Gastroesophageal sphincter (tissue), 3 donors: ENCODE measurements around the gene BMAL1.

Source experiments
- CTCF ChIP-seq, 4 experiments: fragments of 200-600 bp in 2 of 4; fragments of 450-650 bp in 2 of 4; sonication (generic) in 1 of 4; IDR thresholded peaks; one replicate each; pipeline ENCODE4 v1.5.1; 2017 to 2019; ENCODE audit warnings: antibody characterized with exemption in 4 of 4, mild to moderate bottlenecking in 2 of 4, moderate library complexity in 2 of 4
- POLR2A ChIP-seq, 2 donors: fragments of 450-650 bp; IDR thresholded peaks; one replicate each; pipeline ENCODE4 v1.6.1; 2017; ENCODE audit warnings: antibody characterized with exemption in 2 of 2, mild to moderate bottlenecking in 2 of 2, moderate library complexity in 1 of 2
- POLR2AphosphoS5 ChIP-seq: sonication (generic); formaldehyde crosslinking; IDR thresholded peaks from one replicate; pipeline ENCODE4 v1.6.1; 2017; ENCODE audit warnings: antibody characterized with exemption

DNA sequence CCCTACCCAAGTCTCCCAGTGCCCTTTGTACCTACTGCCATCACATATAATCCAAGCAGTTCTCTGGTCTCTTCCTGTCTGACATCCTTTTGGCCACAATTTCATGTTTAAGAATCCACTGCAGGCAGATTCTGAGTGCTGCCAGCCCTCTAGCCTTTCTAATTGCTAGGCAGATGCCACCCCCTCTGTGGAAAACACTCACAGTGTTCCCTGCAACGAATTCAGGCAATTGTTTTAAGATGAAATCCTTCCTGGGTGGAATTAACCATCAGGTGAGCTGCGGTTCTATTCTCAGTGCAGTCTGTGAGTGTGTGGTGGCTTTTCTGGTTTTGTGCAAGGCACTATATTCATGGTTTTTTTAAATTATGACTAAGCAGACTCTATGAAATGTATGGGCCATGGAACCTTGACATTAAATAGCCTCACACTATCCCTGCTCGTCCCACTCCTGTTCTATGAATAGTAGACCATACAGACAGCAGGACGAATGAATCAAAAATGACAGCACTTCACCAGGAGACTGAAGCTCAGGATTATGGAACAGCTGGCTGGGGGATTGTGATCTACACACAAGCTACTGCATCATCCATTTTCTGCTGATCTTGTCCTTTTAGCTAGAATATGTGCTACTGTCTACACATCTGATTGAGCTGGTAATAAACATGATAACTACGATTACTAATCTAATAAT lies 29.8 kb upstream of the BMAL1 start:
- TF ChIP-seq CTCF (IDR thresholded peaks at IDR 0.05) (no peak), POLR2AphosphoS5 (no peak), POLR2A (IDR thresholded peaks at IDR 0.05) (no peak)
